ENCODE measurements around the gene CCN5.

CCN5 gene

GRCh38 chr20:44702776-44703175, 12.4 kb upstream of the CCN5 start:
- Mint-ChIP-seq H3K9me3 (no peaks in the 10 kb centered on the region), H3K27ac (no peak overlapping the region), H3K4me3 (no peak overlapping the region), H3K27me3 (peaks cover 15% of the 10 kb centered on the region), H3K4me1 (peaks cover 6% of the 10 kb centered on the region), H3K36me3 (no peaks in the 10 kb centered on the region)
- ATAC-seq (ENCODE audit: low read depth) (no peak), DNase-seq (ENCODE audit: low spot score in 2 of 2) (no peak)

- H3K4me1 Mint-ChIP-seq, result peaks cover 6% of the 10 kb centered on the region
- H3K4me3 Mint-ChIP-seq, result no peak overlapping the region
- no peak for ATAC-seq (ENCODE audit: low read depth)
- peaks cover 15% of the 10 kb centered on the region for H3K27me3 Mint-ChIP-seq
- no peaks in the 10 kb centered on the region for H3K9me3 Mint-ChIP-seq
- no peaks in the 10 kb centered on the region for H3K36me3 Mint-ChIP-seq
- no peak overlapping the region for H3K27ac Mint-ChIP-seq
- DNase-seq (ENCODE audit: low spot score in 2 of 2), result no peak
Measured at GRCh38 chr20:44703183-44703925, 11.8 kb upstream of the CCN5 start.

DNA sequence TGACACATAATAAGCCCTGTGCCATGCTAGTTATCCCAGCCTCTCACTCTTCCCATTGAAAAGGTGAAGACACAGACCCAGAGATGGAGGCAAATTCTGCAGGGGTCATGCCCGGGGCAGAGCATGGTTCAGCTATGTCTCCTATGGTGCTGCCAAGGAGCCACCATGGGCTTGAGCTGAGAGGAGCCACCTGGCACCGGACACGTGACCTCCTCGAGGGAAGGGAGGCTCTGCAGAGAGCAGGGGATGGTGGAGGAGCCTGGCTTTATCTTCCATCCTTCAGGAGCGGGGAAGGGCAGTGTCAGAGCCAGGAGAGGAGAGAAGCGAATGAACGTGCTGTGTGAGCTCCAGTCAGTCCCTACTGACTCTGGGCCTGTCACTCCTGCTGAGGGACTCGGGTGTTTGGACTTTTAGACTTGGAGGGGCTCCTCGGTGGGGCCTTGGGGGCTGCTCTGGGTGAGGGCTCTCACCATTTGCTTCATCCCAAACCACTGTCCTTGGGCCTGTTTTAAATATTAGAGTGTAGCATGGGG, 11.1 kb upstream of the CCN5 start:
- DNase-seq (ENCODE audit: low spot score in 2 of 2) (no peak), ATAC-seq (ENCODE audit: low read depth) (no peak)

DNA sequence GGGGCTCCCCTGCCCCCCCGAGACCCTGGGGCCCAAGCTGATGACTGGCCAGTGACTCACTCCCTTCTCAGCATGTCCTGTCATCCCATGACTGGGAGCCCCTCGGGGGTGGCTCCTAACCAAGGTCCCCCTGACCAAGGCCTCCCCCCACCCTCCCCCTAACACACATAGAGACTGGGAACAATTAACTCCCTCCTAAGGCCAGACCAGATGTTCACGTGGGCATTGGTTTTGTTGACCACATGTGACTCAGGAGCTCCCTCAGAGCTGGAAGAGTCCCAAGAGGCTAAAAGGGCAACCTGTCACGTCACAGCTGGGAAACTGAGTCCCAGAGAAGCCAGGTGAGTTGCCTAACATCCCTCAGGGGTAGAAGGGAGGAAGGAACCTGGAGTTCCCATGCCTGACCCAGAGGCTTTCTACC, 10.6 kb upstream of the CCN5 start:
- H3K36me3 Mint-ChIP-seq, result no peaks in the 10 kb centered on the region
- no peak overlapping the region for H3K27ac Mint-ChIP-seq
- ATAC-seq (ENCODE audit: low read depth) (no peak), DNase-seq (ENCODE audit: low spot score in 2 of 2) (no peak)
- H3K9me3 Mint-ChIP-seq, result no peaks in the 10 kb centered on the region
- H3K27me3 Mint-ChIP-seq, result peaks cover 15% of the 10 kb centered on the region
- H3K4me1 Mint-ChIP-seq, result peaks cover 6% of the 10 kb centered on the region
- H3K4me3 Mint-ChIP-seq, result no peak overlapping the region

More for the DNA sequence above, 11.1 kb upstream of the CCN5 start:
- no peak overlapping the region for H3K4me3 Mint-ChIP-seq
- H3K27me3 Mint-ChIP-seq, result peaks cover 15% of the 10 kb centered on the region
- H3K9me3 Mint-ChIP-seq, result no peaks in the 10 kb centered on the region
- H3K27ac Mint-ChIP-seq, result no peak overlapping the region
- H3K4me1 Mint-ChIP-seq, result peaks cover 6% of the 10 kb centered on the region
- no peaks in the 10 kb centered on the region for H3K36me3 Mint-ChIP-seq

DNA sequence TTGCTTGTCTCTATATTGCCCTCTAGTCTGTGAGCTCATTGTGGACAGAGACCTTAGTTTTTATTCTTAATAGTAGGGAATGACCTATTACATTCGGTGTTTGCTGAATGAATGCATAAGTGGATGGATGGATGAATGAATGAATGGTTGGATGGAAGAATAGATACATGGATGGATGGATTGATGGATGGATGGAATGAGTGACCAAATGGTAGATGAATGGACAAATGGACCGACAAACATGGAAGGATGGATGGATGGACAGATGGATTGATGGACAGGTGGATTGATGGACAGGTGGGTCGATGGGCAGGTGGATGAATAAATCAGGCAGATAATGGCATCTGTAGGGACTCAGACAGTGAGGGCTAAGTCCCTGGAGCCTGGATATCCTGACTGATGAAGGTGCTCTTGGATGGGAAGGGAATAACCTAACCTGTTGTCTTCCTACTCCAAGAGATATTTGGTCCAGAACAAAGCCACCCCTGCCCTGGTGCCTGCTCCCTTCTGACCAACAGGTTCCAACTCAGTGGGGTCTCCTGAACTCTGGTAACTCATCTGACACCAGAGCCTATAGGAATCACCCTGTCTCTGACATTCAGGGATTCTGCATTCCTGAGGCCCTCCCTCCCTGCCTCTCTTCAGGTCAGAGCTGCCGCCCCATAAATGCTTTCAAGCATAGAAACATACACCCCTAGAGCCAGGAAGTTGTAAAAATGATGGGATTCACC, 9.6 kb upstream of the CCN5 start:
- Mint-ChIP-seq H3K27me3 (peaks cover 15% of the 10 kb centered on the region), H3K36me3 (no peaks in the 10 kb centered on the region), H3K27ac (no peak overlapping the region), H3K4me3 (no peak overlapping the region), H3K9me3 (no peaks in the 10 kb centered on the region), H3K4me1 (peaks cover 6% of the 10 kb centered on the region)
- no peak for DNase-seq (ENCODE audit: low spot score in 2 of 2)
- ATAC-seq (ENCODE audit: low read depth), result no peak

DNA sequence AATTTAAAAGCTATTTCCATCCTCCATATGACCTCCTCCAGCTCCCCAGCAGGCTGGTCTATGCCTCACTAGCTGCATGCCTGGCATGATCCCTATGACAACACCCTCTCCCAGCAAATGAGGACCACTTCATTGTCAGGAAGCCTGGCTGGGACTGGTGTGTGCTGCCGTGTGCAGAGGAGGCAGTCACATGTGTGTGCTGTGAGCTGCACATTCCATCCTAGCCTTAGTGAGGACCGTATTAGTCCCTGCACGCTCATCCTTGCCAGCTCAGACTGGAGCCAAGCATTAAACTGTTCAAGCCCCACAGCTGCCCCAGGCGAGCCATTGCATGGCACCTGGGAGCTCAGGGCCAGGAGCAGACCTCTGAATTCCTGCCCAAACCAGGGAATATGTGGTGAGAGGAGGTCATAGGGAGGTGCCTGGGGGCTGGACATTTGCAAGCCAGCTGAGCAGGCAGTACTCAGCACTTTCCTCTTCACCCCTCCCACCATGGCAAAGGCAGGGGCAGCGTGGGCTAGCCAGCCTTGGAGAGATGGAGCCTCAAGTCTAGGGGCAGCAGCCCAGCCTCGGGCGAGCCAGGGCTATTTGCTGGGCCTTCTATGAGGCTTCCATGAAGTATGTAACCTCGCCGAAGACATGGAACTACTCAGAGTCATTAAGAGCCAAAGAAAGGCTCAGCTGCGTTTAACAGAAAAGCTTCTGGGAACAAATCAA, 8.7 kb upstream of the CCN5 start:
- Mint-ChIP-seq H3K4me3 (no peak overlapping the region), H3K4me1 (peaks cover 6% of the 10 kb centered on the region), H3K36me3 (no peaks in the 10 kb centered on the region), H3K27ac (no peak overlapping the region), H3K9me3 (no peaks in the 10 kb centered on the region), H3K27me3 (peaks cover 11% of the 10 kb centered on the region)
- DNase-seq (ENCODE audit: low spot score in 2 of 2) (no peak), ATAC-seq (ENCODE audit: low read depth) (no peak)

DNA sequence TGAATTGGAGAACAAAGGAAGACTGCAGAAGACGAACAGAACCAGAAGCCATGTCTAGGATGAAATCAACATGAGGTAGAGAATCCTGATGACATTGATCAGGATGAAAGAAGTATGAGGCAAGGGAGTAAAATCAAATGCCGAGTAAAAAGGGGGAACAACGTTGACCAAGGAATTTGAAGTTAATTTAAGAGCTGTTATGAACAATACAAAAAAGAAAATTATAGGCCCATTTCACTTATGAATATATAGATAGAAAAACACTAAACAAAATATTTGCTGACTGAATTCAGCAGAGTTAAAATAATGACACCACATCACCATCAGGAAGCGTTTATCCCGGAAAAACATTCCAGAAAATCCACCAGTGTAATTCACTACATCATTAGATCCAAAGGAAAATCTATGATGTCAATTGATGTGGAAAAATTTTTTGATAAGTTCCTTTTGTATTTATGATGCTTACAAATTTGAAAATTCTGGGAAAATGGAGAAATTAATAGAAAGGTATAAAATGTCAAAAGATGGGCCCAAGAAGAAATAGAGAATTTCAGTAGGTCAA, 8.1 kb upstream of the CCN5 start:
- Mint-ChIP-seq H3K9me3 (no peaks in the 10 kb centered on the region), H3K4me1 (peaks cover 6% of the 10 kb centered on the region)
- no peak for DNase-seq (ENCODE audit: low spot score in 2 of 2)

GRCh38 chr20:44709380-44709779, 5.8 kb upstream of the CCN5 start:
- Mint-ChIP-seq H3K27ac (no peak overlapping the region), H3K9me3 (no peaks in the 10 kb centered on the region), H3K36me3 (no peaks in the 10 kb centered on the region), H3K27me3 (peaks cover 15% of the 10 kb centered on the region), H3K4me3 (no peak overlapping the region), H3K4me1 (no peaks in the 10 kb centered on the region)
- DNase-seq (ENCODE audit: low spot score in 2 of 2) (no peak), ATAC-seq (ENCODE audit: low read depth) (no peak)

More for the DNA sequence above, 8.1 kb upstream of the CCN5 start:
- H3K36me3 Mint-ChIP-seq, result no peaks in the 10 kb centered on the region
- no peak overlapping the region for H3K27ac Mint-ChIP-seq
- no peak for ATAC-seq (ENCODE audit: low read depth)
- H3K27me3 Mint-ChIP-seq, result peaks cover 10% of the 10 kb centered on the region
- no peak overlapping the region for H3K4me3 Mint-ChIP-seq

GRCh38 chr20:44709797-44710196, 5.4 kb upstream of the CCN5 start:
- Mint-ChIP-seq H3K27me3 (peaks cover 16% of the 10 kb centered on the region), H3K36me3 (no peaks in the 10 kb centered on the region), H3K27ac (no peak overlapping the region), H3K4me1 (no peaks in the 10 kb centered on the region), H3K4me3 (no peak overlapping the region), H3K9me3 (no peaks in the 10 kb centered on the region)
- DNase-seq (ENCODE audit: low spot score in 2 of 2) (no peak), ATAC-seq (ENCODE audit: low read depth) (no peak)

GRCh38 chr20:44711237-44711636, 3.9 kb upstream of the CCN5 start:
- no peak for DNase-seq (ENCODE audit: low spot score in 2 of 2)
- no peak for ATAC-seq (ENCODE audit: low read depth)
- H3K36me3 Mint-ChIP-seq, result no peaks in the 10 kb centered on the region
- peaks cover 12% of the 10 kb centered on the region for H3K27me3 Mint-ChIP-seq
- H3K9me3 Mint-ChIP-seq, result no peaks in the 10 kb centered on the region
- H3K4me3 Mint-ChIP-seq, result no peak overlapping the region
- no peak overlapping the region for H3K27ac Mint-ChIP-seq
- no peaks in the 10 kb centered on the region for H3K4me1 Mint-ChIP-seq

- no peak overlapping the region for H3K4me3 Mint-ChIP-seq
- H3K4me1 Mint-ChIP-seq, result no peaks in the 10 kb centered on the region
- ATAC-seq (ENCODE audit: low read depth) (no peak), DNase-seq (ENCODE audit: low spot score in 2 of 2) (no peak)
- no peaks in the 10 kb centered on the region for H3K9me3 Mint-ChIP-seq
- no peak overlapping the region for H3K27ac Mint-ChIP-seq
- peaks cover 12% of the 10 kb centered on the region for H3K27me3 Mint-ChIP-seq
- no peaks in the 10 kb centered on the region for H3K36me3 Mint-ChIP-seq
Measured at GRCh38 chr20:44714102-44714700, 968 bp upstream of the CCN5 start.

DNA sequence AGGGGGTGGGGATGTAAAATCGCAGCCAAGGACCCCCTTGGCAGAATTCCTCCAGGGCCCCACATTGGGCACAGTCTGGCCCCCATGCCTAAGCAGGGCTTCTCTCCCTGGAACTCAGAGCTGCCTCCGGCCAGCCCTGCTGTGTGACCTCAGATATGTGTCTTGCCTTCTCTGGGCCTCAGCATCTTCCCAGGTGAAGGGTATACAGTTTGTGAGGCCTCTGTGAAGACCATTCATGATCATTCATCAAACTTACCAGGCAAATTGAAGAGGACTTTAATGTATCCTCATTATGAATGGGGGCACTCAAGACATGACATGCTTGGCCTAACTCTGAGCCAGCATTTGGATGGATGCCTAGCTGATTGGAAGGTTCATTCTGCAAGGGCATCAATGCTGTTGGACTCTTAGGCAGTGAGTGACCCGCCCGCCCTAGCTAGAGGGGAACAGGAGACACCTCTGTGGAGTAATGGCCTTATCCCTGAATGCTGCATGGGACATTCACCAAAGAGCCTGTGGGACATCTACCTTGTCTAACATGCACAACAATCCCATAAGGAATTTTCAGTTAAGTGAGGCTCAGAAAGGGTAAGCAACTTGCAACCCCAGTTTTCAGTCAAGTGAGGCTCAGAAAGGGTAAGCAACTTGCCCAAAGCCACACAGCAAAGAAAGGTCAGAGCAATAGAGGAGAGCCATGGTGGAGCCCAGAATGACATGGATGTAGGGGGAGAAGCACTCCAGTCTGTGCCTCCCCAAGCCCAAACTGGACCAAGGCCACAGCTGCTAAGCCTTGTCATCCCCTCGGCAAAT, 535 bp downstream of the CCN5 start:
- Mint-ChIP-seq H3K36me3 (no peaks in the 10 kb centered on the region), H3K27me3 (peaks cover 12% of the 10 kb centered on the region), H3K9me3 (no peaks in the 10 kb centered on the region), H3K4me3 (no peak overlapping the region), H3K27ac (no peak overlapping the region), H3K4me1 (no peaks in the 10 kb centered on the region)
- ATAC-seq (ENCODE audit: low read depth) (no peak), DNase-seq (ENCODE audit: low spot score in 2 of 2) (no peak)

Measured in memory B cell (primary cell).